ENCODE data around the gene MYL7. TPM values are rescaled to one million over a fixed set of nuclear protein-coding genes. Genes with fewer than 3 reads are reported as not detected.

Gene MYL7
- total RNA-seq, 1 experiment from 2014 or later: not detected

DNA sequence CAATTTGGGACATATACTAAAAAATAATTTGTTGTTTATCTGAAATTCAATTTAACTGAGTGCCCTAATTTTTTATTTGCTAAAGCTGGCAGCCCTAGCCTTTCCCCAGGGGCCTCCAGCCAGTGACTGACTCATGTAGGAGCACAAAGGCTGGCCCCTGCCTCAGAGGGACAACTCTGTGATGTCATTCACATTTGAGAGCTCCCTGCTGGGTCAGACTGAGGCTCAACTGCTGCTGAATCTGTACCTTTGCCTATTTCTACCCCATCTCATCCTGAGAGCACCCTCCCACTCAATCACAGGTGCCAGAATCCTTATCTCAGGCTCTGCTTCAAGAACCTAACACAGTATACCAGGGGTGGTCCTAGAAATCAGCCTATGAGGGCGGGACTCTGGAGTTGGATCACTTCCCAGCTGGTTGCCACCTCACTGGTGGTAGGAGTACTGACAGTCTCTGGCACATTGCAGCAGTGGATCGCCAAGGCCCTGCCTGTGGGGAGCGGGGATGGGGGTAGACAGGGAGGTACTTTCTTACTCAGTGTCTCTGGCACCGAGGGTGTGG, 36.5 kb upstream of the MYL7 start (continued):
- TF ChIP-seq SP1 (IDR thresholded peaks at IDR 0.05; ENCODE audit: low read depth) (no peak), EZH2phosphoT487 (IDR thresholded peaks at IDR 0.05; ENCODE audit: borderline replicate concordance) (no peak)

DNA sequence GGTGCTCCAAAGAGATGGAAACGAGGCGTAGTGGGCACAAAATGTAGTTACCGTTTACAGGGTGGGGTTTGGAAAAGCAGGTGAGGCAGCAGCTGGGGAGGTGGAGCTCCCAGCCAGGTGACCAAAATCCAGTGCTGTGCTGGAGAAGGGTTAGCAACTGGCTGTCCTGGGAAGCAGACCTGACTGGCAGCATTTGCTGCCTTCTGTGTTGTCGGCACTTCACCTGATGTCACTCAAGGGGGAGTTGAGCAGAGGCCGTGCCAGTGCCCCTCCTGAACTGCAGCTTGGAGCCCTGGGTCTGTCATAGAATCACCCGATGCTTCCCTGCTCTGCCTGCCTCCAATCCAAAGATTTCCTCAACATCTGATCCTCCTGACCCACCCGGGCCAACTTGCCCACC, 35.4 kb upstream of the MYL7 start:
- BruUV-seq (replicated peaks): no TSS peak
- Histone ChIP-seq H3K9ac (ENCODE audit: low read length) (no peak overlapping the region), H3K79me2 (ENCODE audit: insufficient read depth, low read length) (no peaks in the 10 kb centered on the region), H3K4me1 (ENCODE audit: control insufficient read depth in 1 of 2, insufficient read depth in 2 of 2, low read length in 2 of 2) (peaks cover 10 to 11% of the 10 kb centered on the region in 2 experiments), H3K27me3 (ENCODE audit: insufficient read depth, low read length) (0 out of 2 replicates have a peak, but pooled peaks cover 5% of the 10 kb centered on the region), H3K27ac (ENCODE audit: low read depth, low read length) (no peak overlapping the region), H3K36me3 (ENCODE audit: control insufficient read depth in 1 of 2, insufficient read depth in 2 of 2, low read length in 2 of 2) (no peaks in the 10 kb centered on the region), H3K9me2 (ENCODE audit: insufficient read depth) (no peaks in the 10 kb centered on the region), H4K20me1 (ENCODE audit: insufficient read depth) (no peaks in the 10 kb centered on the region), H2AFZ (ENCODE audit: low read depth, low read length, poor library complexity, severe bottlenecking) (no peak overlapping the region), H3K9me3 (ENCODE audit: control insufficient read depth in 1 of 2, insufficient read depth in 1 of 2, low read depth in 1 of 2, low read length in 2 of 2) (no peaks in the 10 kb centered on the region), H3K4me3 (replicated peaks in 1 of 2; ENCODE audit: low read depth in 1 of 2, low read length in 2 of 2) (no peak overlapping the region), H3K4me2 (ENCODE audit: low read length) (no peak overlapping the region)
- ChIA-PET CTCF (no interaction called here), POLR2A (no interaction called here), RAD21 (ENCODE audit: low non-redundant PET in 1 of 2, low total read pairs in 2 of 2, uncharacterized antibody in 2 of 2, unreplicated experiment in 2 of 2) (no interaction called here)
- ATAC-seq: no peak
- TF ChIP-seq, protein P1, sequence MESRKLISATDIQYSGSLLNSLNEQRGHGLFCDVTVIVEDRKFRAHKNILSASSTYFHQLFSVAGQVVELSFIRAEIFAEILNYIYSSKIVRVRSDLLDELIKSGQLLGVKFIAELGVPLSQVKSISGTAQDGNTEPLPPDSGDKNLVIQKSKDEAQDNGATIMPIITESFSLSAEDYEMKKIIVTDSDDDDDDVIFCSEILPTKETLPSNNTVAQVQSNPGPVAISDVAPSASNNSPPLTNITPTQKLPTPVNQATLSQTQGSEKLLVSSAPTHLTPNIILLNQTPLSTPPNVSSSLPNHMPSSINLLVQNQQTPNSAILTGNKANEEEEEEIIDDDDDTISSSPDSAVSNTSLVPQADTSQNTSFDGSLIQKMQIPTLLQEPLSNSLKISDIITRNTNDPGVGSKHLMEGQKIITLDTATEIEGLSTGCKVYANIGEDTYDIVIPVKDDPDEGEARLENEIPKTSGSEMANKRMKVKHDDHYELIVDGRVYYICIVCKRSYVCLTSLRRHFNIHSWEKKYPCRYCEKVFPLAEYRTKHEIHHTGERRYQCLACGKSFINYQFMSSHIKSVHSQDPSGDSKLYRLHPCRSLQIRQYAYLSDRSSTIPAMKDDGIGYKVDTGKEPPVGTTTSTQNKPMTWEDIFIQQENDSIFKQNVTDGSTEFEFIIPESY (IDR thresholded peaks at IDR 0.05; ENCODE audit: extremely low read depth, insufficient replicate concordance, low read length): no peak
- TF ChIP-seq SP1 (IDR thresholded peaks at IDR 0.05; ENCODE audit: low read depth) (no peak), EZH2 (IDR thresholded peaks at IDR 0.05) (no peak), ZNF274 (IDR thresholded peaks at IDR 0.05; ENCODE audit: low read depth, low read length) (no peak), ZFX (IDR thresholded peaks at IDR 0.05) (no peak), CEBPB (IDR thresholded peaks at IDR 0.05; ENCODE audit: low read depth) (no peak), POLR2AphosphoS5 (IDR thresholded peaks at IDR 0.05; ENCODE audit: low read depth, low read length) (no peak), JUND (IDR thresholded peaks at IDR 0.05) (no peak), EGR1 (IDR thresholded peaks at IDR 0.05; ENCODE audit: low read depth) (no peak), ELF1 (IDR thresholded peaks at IDR 0.05; ENCODE audit: borderline replicate concordance, low read depth) (no peak), POLR2A (IDR thresholded peaks at IDR 0.05; ENCODE audit: borderline replicate concordance, extremely low read depth, insufficient read depth, insufficient read length) (no peak), TCF7L2 (IDR thresholded peaks at IDR 0.05; ENCODE audit: borderline replicate concordance, extremely low read depth, insufficient read depth, insufficient read length) (no peak), SIN3A (IDR thresholded peaks at IDR 0.05; ENCODE audit: low read depth) (no peak), EZH2phosphoT487 (IDR thresholded peaks at IDR 0.05; ENCODE audit: borderline replicate concordance) (no peak)
- TF ChIP-seq, protein P2, sequence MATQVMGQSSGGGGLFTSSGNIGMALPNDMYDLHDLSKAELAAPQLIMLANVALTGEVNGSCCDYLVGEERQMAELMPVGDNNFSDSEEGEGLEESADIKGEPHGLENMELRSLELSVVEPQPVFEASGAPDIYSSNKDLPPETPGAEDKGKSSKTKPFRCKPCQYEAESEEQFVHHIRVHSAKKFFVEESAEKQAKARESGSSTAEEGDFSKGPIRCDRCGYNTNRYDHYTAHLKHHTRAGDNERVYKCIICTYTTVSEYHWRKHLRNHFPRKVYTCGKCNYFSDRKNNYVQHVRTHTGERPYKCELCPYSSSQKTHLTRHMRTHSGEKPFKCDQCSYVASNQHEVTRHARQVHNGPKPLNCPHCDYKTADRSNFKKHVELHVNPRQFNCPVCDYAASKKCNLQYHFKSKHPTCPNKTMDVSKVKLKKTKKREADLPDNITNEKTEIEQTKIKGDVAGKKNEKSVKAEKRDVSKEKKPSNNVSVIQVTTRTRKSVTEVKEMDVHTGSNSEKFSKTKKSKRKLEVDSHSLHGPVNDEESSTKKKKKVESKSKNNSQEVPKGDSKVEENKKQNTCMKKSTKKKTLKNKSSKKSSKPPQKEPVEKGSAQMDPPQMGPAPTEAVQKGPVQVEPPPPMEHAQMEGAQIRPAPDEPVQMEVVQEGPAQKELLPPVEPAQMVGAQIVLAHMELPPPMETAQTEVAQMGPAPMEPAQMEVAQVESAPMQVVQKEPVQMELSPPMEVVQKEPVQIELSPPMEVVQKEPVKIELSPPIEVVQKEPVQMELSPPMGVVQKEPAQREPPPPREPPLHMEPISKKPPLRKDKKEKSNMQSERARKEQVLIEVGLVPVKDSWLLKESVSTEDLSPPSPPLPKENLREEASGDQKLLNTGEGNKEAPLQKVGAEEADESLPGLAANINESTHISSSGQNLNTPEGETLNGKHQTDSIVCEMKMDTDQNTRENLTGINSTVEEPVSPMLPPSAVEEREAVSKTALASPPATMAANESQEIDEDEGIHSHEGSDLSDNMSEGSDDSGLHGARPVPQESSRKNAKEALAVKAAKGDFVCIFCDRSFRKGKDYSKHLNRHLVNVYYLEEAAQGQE (IDR thresholded peaks at IDR 0.05; ENCODE audit: low read depth): no peak
- TF ChIP-seq, protein P3, sequence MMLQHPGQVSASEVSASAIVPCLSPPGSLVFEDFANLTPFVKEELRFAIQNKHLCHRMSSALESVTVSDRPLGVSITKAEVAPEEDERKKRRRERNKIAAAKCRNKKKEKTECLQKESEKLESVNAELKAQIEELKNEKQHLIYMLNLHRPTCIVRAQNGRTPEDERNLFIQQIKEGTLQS (IDR thresholded peaks at IDR 0.05): no peak
- TF ChIP-seq, protein P4, sequence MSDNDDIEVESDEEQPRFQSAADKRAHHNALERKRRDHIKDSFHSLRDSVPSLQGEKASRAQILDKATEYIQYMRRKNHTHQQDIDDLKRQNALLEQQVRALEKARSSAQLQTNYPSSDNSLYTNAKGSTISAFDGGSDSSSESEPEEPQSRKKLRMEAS (IDR thresholded peaks at IDR 0.05): no peak
- TF ChIP-seq, protein P5, sequence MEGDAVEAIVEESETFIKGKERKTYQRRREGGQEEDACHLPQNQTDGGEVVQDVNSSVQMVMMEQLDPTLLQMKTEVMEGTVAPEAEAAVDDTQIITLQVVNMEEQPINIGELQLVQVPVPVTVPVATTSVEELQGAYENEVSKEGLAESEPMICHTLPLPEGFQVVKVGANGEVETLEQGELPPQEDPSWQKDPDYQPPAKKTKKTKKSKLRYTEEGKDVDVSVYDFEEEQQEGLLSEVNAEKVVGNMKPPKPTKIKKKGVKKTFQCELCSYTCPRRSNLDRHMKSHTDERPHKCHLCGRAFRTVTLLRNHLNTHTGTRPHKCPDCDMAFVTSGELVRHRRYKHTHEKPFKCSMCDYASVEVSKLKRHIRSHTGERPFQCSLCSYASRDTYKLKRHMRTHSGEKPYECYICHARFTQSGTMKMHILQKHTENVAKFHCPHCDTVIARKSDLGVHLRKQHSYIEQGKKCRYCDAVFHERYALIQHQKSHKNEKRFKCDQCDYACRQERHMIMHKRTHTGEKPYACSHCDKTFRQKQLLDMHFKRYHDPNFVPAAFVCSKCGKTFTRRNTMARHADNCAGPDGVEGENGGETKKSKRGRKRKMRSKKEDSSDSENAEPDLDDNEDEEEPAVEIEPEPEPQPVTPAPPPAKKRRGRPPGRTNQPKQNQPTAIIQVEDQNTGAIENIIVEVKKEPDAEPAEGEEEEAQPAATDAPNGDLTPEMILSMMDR (IDR thresholded peaks at IDR 0.05 in 2 of 3, conservative IDR thresholded peaks at IDR 0.05 in 1 of 3; ENCODE audit: borderline replicate concordance in 1 of 3, insufficient read depth in 1 of 3, low read depth in 2 of 3, low read length in 2 of 3): no peak
- DNase-seq (ENCODE audit: low read depth, low spot score): no peak
- intact Hi-C loops (cut with micrococcal nuclease): no loop called here

All from HCT116 (cell line).